HG03095 (cell line): ENCODE results near the gene GPLD1.

Experiments
- ATAC-seq: cut with Tn5 transposase; IDR thresholded peaks from one replicate; pipeline ENCODE4 v1.9.1; 2021; ENCODE audit warnings: moderate library complexity; ENCODE audit not compliant: unreplicated experiment

The GPLD1 gene

GRCh38 chr6:24458941-24459340, 30.4 kb downstream of the GPLD1 start:
- ATAC-seq = no peak

- ATAC-seq = no peak
These were observed 31.2 kb downstream of the GPLD1 start for GRCh38 chr6:24458134-24458533.

- ATAC-seq = no peak
These were observed 34.3 kb downstream of the GPLD1 start for GRCh38 chr6:24455061-24455460.

- no peak for ATAC-seq
These were observed 34.9 kb downstream of the GPLD1 start for GRCh38 chr6:24454452-24454851.

- no peak for ATAC-seq
These were observed 35.5 kb downstream of the GPLD1 start for GRCh38 chr6:24453921-24454320.

- ATAC-seq = no peak
These were observed 37.6 kb downstream of the GPLD1 start for GRCh38 chr6:24451581-24452388.

- ATAC-seq = no peak
These were observed 40.4 kb downstream of the GPLD1 start for GRCh38 chr6:24448828-24449525.

GRCh38 chr6:24448396-24448795, 41.0 kb downstream of the GPLD1 start:
- no peak for ATAC-seq

GRCh38 chr6:24446670-24447069, 42.7 kb downstream of the GPLD1 start:
- ATAC-seq = no peak

- no peak for ATAC-seq
These were observed 43.7 kb downstream of the GPLD1 start for GRCh38 chr6:24445704-24446103.

- ATAC-seq = no peak
These were observed 44.8 kb downstream of the GPLD1 start for GRCh38 chr6:24444588-24444987.

GRCh38 chr6:24441599-24441904, 47.8 kb downstream of the GPLD1 start:
- no peak for ATAC-seq

GRCh38 chr6:24440897-24441598, 48.3 kb downstream of the GPLD1 start:
- ATAC-seq = no peak

- ATAC-seq = no peak
These were observed 49.4 kb downstream of the GPLD1 start for GRCh38 chr6:24439858-24440539.

GRCh38 chr6:24436979-24437378, 52.4 kb downstream of the GPLD1 start:
- no peak for ATAC-seq

- ATAC-seq = no peak
These were observed 56.8 kb downstream of the GPLD1 start for GRCh38 chr6:24432611-24433010.

GRCh38 chr6:24431045-24431451, 58.3 kb downstream of the GPLD1 start:
- ATAC-seq = no peak

GRCh38 chr6:24430086-24430485, 59.3 kb downstream of the GPLD1 start:
- no peak for ATAC-seq

- ATAC-seq = no peak
These were observed 60.2 kb downstream of the GPLD1 start for GRCh38 chr6:24429146-24429545.

GRCh38 chr6:24428615-24429014, 60.8 kb downstream of the GPLD1 start:
- no peak for ATAC-seq

GRCh38 chr6:24426729-24427446, 62.5 kb downstream of the GPLD1 start:
- no peak for ATAC-seq
